HG03442 (cell line): Measurements from ENCODE around the gene BMP7.

Experiments used
- ATAC-seq: cut with Tn5 transposase; IDR thresholded peaks from one replicate; pipeline ENCODE4 v1.9.1; 2021; ENCODE audit warnings: mild to moderate bottlenecking, moderate library complexity; ENCODE audit not compliant: unreplicated experiment

Gene BMP7

DNA sequence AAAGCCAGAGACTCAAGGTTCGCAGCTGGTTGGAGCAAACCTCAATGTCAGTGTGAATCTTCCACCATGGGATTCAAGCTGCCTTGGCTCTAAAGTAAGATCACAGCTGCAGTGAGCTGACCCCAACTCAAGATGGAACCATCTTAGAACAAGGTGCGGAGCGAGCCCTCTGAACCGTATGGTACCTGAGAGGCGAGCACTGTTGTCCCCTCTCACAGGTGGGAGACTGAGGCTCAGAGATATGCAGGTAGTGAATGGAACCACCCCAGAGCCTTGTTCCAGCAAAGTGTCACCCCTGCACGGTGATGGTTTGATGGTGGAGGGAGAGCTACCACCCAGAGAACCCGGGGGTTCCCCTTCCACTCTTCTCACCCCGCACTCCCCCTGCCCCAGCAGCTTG lies 52.5 kb downstream of the BMP7 start:
- ATAC-seq = no peak

DNA sequence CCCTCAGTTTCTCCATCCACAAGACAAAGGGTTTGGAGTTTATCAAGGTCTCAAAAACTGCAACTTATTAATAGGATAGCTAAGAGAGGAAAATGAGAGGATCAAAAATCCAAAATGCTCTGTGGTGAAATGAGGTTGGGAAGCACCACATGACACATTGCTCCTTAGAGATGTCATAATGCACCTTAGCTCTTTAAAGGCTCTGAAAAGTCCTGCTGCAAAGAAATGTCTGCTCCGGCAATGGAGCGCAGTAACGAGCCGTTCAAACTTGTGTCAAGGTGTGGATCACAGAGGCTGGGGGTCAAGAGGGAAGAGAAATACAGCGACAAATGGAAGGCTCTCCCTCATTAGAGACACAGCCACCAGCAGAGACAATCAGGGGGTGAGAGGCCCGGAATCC lies 53.1 kb downstream of the BMP7 start:
- no peak for ATAC-seq

DNA sequence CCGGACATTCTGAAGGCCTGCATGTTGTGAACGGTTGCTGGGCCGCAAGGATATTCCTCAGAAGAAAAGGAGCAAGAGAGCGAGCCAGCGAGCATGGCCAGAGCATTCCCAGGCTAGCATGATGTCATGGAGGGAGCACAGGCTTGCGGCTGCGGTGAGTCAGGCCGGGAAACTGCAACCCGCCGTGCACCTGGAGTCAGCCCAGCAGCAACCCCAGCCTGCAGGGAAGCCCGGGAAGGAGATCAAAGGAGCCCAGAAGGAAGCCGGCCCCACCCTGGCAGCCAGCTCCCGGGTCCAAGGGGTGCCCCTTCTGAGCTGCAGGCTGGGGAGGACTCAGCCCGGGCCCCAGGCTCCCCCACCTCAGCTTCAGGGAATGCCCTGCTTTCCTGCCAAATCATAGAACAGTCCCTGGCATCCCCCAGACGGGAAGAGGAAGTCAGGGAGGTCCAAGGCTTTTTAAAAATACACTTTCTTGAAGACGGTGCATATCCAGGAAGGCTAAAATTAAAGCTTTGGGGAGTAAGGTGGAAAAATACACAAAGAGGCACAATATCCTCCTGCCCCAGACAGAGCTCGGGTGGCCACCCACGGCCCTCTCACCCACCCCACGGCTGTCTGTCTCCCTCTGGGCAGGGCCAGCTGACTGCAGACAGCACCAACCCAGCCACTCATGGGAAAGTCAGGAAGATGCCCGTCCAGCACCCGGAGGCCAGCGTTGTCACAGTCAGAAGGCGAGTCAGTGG lies 53.7 kb downstream of the BMP7 start:
- no peak for ATAC-seq

- no peak for ATAC-seq
Measured at GRCh38 chr20:57211908-57212533, 54.4 kb downstream of the BMP7 start.

DNA sequence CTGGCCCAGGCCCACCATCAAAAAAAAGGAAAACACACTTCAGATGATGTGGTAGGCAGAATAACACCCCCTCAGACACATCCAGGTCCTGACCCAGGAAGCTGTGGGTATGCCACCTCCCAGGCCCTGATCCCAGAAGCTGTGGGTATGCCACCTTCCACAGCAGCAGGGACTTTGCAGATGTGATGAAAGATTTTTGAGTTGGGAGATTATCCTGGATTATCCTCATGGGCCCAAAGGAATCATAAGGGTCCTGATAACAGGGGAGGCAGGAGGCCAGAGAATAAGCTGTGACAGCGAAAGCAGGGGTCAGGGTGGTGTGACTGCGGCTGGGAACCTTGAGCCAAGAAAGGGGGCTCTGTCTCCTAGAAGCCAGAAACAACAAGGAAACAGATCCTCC lies 55.0 kb downstream of the BMP7 start:
- ATAC-seq = no peak

GRCh38 chr20:57210911-57211280 lies 55.5 kb downstream of the BMP7 start:
- ATAC-seq = no peak

DNA sequence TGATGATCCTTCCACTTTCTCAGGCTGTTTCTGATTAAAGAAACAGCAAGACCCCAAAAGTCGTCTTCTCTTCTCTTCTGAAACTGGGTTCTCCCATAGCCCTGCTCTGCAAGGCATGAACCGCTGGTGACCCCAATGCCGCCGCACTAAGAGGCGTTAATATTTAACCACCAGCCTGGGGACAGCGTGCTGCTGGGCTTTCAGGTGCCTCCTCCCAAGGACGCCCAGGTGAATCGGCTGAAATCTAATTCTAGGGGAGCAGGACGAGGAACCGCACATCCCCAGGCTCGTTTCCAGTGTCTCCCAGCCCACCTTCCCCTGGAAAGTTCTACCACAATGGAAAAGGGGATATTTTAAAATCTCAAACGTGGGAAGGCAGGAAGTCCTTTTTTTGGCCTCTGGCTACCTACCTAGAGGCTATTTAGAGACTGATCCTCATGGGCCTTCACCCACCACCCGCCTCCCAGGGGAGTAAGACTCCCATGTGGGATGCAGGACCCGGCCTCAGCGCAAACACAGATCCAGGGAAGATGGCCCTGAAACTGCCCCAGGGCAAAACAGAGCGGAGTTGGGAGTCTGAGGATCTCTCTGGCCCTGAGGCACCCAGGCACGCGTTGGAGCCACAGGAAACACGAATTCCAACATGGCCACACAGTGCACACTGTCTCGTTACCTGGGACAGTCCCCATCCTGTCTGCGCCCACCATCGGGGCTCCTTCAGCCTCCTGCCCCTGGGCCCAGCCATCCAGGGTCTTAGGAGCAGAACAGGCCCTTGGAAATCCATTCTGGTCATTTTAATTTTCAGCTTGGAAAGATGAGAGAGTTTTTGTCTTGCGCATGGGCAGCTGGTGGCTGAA lies 56.2 kb downstream of the BMP7 start:
- ATAC-seq = no peak

GRCh38 chr20:57209413-57209812 lies 57.0 kb downstream of the BMP7 start:
- no peak for ATAC-seq

DNA sequence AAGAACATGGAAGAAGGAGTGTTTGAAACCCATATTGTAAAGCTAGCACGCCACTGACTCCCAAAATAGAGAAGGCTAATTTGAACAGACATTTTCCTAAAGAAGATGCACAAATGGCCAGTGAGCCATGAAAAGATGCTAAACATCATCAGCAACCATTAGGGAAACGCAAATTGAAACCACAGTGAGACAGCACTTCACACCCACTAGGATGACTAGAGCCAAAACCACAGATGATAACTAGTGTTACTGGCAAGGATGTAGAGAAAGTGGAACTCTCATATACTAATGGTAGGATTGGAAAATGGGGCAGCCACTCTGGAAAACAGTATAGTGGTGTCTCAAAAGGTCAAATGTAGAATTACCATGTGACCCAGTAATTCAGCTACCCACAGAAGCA lies 58.2 kb downstream of the BMP7 start:
- ATAC-seq = no peak

DNA sequence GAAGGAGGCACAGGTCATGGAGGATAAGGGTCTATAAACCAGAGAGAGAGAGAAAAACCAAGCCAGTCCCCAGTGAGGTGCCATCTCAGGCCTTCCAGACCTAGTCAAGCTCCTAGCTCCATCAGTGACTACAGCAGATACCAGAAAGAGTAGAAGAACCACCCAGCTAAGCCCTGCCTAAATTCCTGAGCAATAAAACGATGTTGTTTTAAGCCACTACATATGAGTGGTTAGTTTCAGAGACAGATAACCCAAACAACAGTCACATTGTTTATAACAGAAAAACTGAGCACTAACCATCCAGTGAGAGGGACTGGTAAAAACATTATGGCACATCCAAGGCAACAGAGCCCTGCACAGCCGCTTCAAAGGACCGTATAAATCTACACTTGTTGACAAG lies 59.2 kb downstream of the BMP7 start:
- ATAC-seq = no peak

DNA sequence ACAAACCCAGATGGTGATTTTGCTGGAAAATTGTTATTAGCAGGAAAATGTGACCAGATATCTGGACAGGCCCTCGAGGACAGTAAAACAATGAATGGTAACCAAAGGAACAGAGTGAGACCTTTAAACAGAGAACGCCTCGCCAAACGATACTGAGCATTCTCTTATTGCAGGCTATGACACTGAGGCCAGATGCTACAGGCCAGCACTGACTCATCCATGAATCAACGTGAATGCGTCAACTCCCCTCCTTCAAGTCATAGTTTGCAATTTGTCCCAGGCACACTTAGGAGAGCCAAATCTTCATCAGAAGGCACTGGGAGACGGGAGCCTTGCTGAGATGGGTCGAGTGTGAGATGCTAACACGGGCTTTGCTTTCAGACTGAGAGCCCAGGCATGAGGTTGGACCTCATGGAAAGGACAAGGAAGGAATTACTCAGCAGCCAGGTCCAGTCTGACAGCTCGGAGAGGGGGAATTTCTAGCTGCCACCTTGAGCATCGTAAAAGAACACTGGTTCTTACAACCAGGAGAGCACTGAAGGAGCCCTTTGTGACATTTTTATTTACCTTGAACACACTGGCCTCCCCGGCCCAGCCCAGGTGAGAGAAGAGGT lies 60.7 kb downstream of the BMP7 start:
- ATAC-seq = no peak

DNA sequence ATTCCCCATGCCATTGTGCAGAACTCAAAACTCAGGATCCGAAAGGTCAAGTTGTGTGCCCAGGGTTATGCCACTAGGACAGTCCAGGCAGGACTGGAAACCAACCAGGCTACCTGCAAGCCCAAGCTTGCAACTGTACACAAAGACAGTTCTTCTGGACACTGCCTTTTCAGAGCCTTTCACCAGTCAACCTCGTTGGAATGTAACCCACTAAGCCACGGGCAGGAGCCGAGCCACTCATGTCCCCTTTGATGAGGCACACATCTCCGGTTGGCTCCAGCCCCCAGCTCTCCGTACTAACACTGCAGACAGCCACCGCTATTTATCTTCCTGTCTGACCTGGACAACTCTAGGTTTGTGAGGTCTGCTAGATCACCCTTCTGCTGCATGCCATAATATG lies 62.5 kb downstream of the BMP7 start:
- ATAC-seq = no peak

- ATAC-seq = no peak
Measured at GRCh38 chr20:57203204-57203603, 63.2 kb downstream of the BMP7 start.

DNA sequence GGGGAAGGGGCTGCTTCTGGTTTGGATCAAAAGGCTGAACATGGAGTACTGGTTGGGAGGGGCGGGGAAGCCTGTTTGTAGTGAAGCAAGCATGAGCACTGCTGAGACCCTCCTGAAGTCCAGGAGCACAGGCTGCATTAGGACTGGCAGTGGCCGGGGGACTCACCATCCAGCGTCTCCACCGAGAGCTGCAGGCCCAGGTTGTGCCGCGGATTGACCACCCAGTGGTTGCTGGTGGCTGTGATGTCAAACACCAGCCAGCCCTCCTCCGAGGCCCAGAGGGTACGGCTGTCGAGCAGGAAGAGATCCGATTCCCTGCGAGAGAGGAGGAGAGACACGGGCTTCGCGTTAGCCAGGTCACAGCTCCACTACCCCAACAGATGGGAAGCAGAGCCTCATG lies 64.1 kb downstream of the BMP7 start:
- no peak for ATAC-seq

DNA sequence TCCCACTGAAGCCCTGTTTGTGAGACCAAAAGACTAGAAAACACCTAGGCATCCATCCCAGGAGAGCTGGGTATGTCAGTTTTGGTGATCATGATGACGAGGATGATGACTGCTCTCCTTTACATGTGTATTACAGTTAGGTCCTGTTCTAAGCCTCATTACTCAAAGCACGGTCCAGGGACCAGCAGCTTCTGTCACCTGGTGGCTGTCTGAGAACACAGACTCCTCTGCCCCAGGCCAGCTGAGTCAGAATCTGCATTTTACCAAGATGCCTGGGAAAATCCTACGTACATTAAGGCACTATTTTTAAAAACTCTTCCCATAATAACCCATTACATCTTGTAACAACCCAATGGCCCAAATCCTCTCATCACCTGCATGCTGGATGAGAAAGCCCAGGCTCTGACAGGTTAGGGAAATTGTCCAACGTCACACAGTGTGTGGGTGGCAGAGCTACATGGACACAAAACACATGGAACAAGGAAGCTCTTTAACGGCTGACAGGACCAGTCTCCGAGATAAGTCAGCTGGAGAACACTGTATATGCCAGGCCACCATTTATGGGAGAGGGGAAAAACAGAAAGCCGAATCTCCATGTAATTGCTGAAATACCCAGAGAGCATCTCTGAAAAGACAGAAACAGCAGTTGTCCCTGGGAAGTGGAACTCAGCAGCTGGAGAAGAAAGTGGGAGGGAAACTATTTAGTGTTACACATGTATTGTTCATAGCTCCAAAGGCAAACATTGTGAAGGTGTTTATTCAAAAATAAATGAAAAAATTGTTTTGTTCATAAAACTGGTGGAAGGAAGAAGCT lies 65.4 kb downstream of the BMP7 start:
- ATAC-seq = no peak

DNA sequence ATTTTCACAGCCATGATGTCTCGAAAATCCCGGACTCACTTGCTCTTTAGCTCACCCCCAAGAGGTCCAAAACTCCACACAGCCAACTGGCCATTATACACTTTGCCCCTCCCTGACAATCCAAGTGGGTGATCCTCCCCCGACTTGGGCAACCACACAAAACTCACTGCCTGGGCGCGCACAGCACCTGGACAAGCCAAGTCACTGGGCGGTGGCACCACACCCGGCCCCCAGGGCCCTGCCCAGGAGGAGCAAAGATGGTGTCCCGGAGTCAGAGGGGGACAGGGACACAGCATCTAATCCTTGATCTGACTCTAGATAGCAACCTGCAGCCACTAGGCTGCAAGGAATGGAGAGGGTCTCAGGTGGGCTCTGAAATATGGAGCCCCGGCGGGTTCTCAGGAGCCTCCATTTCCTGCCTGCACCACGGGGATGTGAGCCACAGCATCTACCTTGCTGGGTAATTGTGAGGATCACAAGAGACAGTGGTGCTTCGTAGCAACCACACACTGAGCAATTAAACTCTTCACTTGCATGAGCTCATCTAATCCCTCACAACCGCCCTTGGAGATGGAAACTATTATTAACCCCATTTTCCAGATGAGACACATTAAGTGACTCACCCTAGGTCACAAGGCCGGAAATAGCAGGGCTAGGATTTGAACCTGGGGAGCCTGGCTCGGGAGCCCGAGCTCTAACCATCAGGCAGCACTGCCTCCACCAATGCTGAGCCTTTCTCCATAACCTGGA lies 66.6 kb downstream of the BMP7 start:
- ATAC-seq = no peak

DNA sequence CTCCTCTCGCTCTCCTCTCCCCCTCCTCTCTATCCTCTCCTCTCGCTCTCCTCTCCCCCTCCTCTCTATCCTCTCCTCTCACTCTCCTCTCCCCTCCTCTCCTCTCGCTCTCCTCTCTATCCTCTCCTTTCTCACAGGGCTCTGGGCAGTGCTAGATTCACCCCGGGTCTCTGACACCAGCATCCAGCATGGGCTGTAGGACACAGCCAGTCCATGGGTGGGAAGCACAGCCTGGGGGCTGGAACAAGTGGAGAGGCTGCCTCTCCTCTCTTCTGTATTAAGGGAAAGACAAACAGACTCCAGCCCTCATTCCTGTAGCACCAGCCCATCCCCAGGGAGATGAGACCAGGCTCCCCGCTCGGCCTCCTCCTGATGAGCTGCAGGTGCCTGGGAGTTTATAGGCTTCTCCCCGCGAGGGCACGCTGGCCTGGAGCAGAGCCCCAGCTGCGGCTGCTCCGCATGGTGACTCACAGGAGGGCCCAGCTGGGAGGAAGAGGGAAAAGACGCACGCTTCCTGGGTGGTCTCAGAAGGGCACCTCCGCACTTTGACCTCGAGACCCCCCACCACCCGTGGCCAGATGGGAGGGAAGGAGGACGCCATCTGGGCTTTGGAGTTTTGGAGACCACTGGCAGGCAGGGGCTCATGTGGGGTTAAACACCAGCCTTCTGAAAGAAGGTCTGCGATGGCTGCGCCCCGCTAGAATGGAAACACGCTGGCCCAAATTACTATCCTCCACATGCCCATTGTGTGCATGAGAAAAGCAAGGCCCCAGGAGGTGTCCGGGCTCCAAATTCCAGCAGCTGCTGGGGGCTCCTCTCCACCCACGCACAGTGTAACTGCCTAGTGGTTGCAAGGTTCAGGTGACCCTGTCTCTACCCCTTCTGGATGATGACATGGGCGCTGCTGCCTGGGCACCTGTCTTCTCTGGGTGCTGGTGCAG lies 68.0 kb downstream of the BMP7 start:
- ATAC-seq = no peak

DNA sequence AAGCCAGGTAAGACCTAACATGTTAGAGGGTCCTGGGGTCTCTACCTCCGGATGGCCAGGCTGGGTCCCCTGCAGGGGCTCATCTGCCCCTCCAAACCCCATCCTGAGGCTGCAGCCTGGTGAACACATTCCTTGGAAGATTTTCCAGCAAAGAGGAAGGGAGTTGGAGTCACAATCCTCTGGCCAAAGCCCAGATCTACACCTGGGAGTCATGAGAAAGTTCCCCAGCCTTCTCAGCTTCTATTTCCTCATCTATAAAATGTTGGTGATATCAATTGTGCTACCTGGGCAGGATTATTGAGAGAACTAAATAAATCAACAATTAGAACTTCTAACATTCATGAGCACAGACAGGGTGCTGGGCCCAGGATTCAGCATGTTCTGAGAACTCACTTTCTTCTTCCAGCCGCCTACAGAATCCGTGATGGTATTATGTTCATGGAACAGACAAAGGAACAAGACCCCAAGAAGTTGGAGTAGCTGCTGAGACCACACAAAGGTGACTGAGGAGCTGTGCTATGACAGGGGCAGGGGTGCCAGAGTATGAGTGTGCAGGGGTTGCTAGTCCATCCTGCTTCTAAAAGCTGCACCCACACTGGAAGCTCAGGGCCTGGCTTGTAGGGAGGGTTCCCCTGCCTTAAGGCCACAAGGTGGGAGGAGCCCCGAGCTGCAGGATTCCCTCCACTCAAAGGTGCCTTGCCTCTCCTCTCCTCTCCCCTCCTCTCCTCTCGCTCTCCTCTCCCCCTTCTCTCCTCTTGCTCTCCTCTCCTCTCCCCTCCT lies 68.9 kb downstream of the BMP7 start:
- no peak for ATAC-seq
